H1 (cell line): ENCODE data around the gene AHDC1. TPM values are rescaled to one million over a fixed set of nuclear protein-coding genes. Genes with fewer than 3 reads are reported as not detected.

ENCODE experiments used
- BACH1 ChIP-seq: IDR thresholded peaks from 2 replicates; pipeline ENCODE4 v1.6.1; 2012; ENCODE audit warnings: low read length, improper control_type of control experiment
- CREB1 ChIP-seq: IDR thresholded peaks from 2 replicates; pipeline ENCODE4 v1.6.1; 2012; ENCODE audit warnings: inconsistent platforms
- EP300 ChIP-seq, 2 experiments: IDR thresholded peaks; 1 replicate in 1 of 2; 2 replicates in 1 of 2; pipeline ENCODE4 v1.6.1; 2011 to 2012; ENCODE audit warnings: low read depth in 2 of 2, low read length in 2 of 2, mild to moderate bottlenecking in 2 of 2, borderline replicate concordance in 1 of 2, inconsistent platforms in 1 of 2, moderate library complexity in 1 of 2
- NRF1 ChIP-seq: IDR thresholded peaks from 2 replicates; pipeline ENCODE4 v1.6.1; 2011; ENCODE audit warnings: mild to moderate bottlenecking, low read depth, low read length, improper control_type of control experiment
- SIRT6 ChIP-seq: IDR thresholded peaks from one replicate; pipeline ENCODE4 v1.7.1; 2012; ENCODE audit warnings: low read length, inconsistent platforms
- SP2 ChIP-seq: IDR thresholded peaks from 2 replicates; pipeline ENCODE4 v1.6.1; 2012; ENCODE audit warnings: mild to moderate bottlenecking, low read length, inconsistent platforms
- TAF1 ChIP-seq: IDR thresholded peaks from 2 replicates; pipeline ENCODE4 v1.6.1; 2011; ENCODE audit warnings: mild to moderate bottlenecking, low read depth, low read length
- TEAD4 ChIP-seq: IDR thresholded peaks from 2 replicates; pipeline ENCODE4 v1.6.1; 2012; ENCODE audit warnings: low read depth, low read length, inconsistent platforms, mixed read lengths
- YY1 ChIP-seq: IDR thresholded peaks from 2 replicates; pipeline ENCODE4 v1.6.1; 2011; ENCODE audit warnings: low read depth, mild to moderate bottlenecking, low read length
- polyA plus RNA-seq, 7 experiments: library from polyadenylated mRNA; depleted of rRNA in 3 of 7; stranded (reverse) in 5 of 7; unstranded in 2 of 7; fragments of >200 nt in 5 of 7; fragments of 200-250 nt in 2 of 7; gene quantifications; 1 replicate in 5 of 7; 2 replicates in 1 of 7; 4 replicates in 1 of 7; pipeline versions ENCODE4 v1.2.1 to v1.2.3, GENCODE V29; 2011 to 2013; ENCODE audit warnings: missing spikeins in 2 of 7, mixed read lengths in 2 of 7
- total RNA-seq: library from RNA; stranded (reverse); fragmentation: NEBNext Ultra II Directional; extraction: Animal tissue kit (Norgen Biotek cat#: 25700); gene quantifications from 2 replicates; pipeline ENCODE4 v1.2.1, GENCODE V29; 2021
- TF ChIP-seq, protein P1 (sequence below): fragments of 300-600 bp; sonication (generic); IDR thresholded peaks from 2 replicates; pipeline ENCODE4 v1.7.1; 2012; ENCODE audit warnings: low read length, moderate library complexity, mild to moderate bottlenecking, inconsistent platforms; ENCODE audit not compliant: insufficient replicate concordance
- TF ChIP-seq, protein P2 (sequence below), 3 experiments: IDR thresholded peaks; 1 replicate in 2 of 3; 2 replicates in 1 of 3; pipeline versions ENCODE4 v1.5.1 to v1.6.1; 2011; ENCODE audit warnings: low read length in 3 of 3, mild to moderate bottlenecking in 3 of 3, inconsistent platforms in 2 of 3, low read depth in 1 of 3, moderate library complexity in 1 of 3; ENCODE audit not compliant: insufficient read depth in 1 of 3; ENCODE audit errors: control extremely low read depth in 1 of 3

The AHDC1 gene
- total and polyA plus RNA-seq, 2 of the 8 experiments (the other 6 are each of a cell fraction or from before 2014, with no cell fraction given), result 4.4 to 35.1 TPM

DNA sequence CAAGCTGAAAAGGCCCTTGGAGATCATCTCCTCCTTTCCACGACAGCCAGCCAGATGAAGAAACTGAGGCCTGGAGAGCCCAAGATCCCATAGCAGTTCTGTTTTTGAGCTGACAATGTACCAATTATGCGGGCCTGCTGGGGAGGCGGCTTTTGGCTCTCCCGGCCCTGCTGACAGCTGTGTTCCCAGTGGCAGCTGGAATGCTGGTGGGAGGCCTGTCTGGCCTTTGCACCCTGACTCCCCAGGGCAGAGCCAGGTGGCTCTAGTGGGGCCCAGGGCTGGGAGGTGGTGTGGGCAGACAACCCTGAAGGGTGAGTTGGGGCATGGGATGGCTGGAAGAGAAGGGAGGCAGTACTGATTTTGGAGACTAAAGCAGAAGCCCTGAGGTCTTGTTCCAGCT lies 83.3 kb downstream of the AHDC1 start (continued):
- TF ChIP-seq, protein P1, sequence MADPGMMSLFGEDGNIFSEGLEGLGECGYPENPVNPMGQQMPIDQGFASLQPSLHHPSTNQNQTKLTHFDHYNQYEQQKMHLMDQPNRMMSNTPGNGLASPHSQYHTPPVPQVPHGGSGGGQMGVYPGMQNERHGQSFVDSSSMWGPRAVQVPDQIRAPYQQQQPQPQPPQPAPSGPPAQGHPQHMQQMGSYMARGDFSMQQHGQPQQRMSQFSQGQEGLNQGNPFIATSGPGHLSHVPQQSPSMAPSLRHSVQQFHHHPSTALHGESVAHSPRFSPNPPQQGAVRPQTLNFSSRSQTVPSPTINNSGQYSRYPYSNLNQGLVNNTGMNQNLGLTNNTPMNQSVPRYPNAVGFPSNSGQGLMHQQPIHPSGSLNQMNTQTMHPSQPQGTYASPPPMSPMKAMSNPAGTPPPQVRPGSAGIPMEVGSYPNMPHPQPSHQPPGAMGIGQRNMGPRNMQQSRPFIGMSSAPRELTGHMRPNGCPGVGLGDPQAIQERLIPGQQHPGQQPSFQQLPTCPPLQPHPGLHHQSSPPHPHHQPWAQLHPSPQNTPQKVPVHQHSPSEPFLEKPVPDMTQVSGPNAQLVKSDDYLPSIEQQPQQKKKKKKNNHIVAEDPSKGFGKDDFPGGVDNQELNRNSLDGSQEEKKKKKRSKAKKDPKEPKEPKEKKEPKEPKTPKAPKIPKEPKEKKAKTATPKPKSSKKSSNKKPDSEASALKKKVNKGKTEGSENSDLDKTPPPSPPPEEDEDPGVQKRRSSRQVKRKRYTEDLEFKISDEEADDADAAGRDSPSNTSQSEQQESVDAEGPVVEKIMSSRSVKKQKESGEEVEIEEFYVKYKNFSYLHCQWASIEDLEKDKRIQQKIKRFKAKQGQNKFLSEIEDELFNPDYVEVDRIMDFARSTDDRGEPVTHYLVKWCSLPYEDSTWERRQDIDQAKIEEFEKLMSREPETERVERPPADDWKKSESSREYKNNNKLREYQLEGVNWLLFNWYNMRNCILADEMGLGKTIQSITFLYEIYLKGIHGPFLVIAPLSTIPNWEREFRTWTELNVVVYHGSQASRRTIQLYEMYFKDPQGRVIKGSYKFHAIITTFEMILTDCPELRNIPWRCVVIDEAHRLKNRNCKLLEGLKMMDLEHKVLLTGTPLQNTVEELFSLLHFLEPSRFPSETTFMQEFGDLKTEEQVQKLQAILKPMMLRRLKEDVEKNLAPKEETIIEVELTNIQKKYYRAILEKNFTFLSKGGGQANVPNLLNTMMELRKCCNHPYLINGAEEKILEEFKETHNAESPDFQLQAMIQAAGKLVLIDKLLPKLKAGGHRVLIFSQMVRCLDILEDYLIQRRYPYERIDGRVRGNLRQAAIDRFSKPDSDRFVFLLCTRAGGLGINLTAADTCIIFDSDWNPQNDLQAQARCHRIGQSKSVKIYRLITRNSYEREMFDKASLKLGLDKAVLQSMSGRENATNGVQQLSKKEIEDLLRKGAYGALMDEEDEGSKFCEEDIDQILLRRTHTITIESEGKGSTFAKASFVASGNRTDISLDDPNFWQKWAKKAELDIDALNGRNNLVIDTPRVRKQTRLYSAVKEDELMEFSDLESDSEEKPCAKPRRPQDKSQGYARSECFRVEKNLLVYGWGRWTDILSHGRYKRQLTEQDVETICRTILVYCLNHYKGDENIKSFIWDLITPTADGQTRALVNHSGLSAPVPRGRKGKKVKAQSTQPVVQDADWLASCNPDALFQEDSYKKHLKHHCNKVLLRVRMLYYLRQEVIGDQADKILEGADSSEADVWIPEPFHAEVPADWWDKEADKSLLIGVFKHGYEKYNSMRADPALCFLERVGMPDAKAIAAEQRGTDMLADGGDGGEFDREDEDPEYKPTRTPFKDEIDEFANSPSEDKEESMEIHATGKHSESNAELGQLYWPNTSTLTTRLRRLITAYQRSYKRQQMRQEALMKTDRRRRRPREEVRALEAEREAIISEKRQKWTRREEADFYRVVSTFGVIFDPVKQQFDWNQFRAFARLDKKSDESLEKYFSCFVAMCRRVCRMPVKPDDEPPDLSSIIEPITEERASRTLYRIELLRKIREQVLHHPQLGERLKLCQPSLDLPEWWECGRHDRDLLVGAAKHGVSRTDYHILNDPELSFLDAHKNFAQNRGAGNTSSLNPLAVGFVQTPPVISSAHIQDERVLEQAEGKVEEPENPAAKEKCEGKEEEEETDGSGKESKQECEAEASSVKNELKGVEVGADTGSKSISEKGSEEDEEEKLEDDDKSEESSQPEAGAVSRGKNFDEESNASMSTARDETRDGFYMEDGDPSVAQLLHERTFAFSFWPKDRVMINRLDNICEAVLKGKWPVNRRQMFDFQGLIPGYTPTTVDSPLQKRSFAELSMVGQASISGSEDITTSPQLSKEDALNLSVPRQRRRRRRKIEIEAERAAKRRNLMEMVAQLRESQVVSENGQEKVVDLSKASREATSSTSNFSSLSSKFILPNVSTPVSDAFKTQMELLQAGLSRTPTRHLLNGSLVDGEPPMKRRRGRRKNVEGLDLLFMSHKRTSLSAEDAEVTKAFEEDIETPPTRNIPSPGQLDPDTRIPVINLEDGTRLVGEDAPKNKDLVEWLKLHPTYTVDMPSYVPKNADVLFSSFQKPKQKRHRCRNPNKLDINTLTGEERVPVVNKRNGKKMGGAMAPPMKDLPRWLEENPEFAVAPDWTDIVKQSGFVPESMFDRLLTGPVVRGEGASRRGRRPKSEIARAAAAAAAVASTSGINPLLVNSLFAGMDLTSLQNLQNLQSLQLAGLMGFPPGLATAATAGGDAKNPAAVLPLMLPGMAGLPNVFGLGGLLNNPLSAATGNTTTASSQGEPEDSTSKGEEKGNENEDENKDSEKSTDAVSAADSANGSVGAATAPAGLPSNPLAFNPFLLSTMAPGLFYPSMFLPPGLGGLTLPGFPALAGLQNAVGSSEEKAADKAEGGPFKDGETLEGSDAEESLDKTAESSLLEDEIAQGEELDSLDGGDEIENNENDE, result no peak
- TF ChIP-seq NRF1, result no peak
- TF ChIP-seq TAF1, result no peak
- no peak for TF ChIP-seq SIRT6
- no peak for TF ChIP-seq YY1
- TF ChIP-seq EP300 (IDR thresholded peaks at IDR 0.05; ENCODE audit: borderline replicate concordance in 1 of 2, low read depth in 2 of 2, low read length in 2 of 2), result no peak
- TF ChIP-seq TEAD4, result no peak
- no peak for TF ChIP-seq CREB1
- TF ChIP-seq BACH1, result no peak
- no peak for TF ChIP-seq SP2
- TF ChIP-seq, protein P2, sequence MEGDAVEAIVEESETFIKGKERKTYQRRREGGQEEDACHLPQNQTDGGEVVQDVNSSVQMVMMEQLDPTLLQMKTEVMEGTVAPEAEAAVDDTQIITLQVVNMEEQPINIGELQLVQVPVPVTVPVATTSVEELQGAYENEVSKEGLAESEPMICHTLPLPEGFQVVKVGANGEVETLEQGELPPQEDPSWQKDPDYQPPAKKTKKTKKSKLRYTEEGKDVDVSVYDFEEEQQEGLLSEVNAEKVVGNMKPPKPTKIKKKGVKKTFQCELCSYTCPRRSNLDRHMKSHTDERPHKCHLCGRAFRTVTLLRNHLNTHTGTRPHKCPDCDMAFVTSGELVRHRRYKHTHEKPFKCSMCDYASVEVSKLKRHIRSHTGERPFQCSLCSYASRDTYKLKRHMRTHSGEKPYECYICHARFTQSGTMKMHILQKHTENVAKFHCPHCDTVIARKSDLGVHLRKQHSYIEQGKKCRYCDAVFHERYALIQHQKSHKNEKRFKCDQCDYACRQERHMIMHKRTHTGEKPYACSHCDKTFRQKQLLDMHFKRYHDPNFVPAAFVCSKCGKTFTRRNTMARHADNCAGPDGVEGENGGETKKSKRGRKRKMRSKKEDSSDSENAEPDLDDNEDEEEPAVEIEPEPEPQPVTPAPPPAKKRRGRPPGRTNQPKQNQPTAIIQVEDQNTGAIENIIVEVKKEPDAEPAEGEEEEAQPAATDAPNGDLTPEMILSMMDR (IDR thresholded peaks at IDR 0.05; ENCODE audit: control extremely low read depth in 1 of 3, insufficient read depth in 1 of 3, low read depth in 1 of 3, low read length in 3 of 3), result no peak
